Breast epithelium (tissue), 3 donors: Measurements from ENCODE around the gene CSF2RB.

Source experiments
- POLR2A ChIP-seq: fragments of 450-650 bp; IDR thresholded peaks from one replicate; pipeline ENCODE4 v1.6.1; 2016; ENCODE audit warnings: antibody characterized with exemption, mild to moderate bottlenecking, moderate library complexity
- TF ChIP-seq, protein P1 (sequence below), 3 donors: fragments of 450-650 bp; IDR thresholded peaks; one replicate each; pipeline ENCODE4 v1.5.1; 2016 to 2017; ENCODE audit warnings: antibody characterized with exemption in 3 of 3, mild to moderate bottlenecking in 3 of 3, moderate library complexity in 3 of 3

DNA sequence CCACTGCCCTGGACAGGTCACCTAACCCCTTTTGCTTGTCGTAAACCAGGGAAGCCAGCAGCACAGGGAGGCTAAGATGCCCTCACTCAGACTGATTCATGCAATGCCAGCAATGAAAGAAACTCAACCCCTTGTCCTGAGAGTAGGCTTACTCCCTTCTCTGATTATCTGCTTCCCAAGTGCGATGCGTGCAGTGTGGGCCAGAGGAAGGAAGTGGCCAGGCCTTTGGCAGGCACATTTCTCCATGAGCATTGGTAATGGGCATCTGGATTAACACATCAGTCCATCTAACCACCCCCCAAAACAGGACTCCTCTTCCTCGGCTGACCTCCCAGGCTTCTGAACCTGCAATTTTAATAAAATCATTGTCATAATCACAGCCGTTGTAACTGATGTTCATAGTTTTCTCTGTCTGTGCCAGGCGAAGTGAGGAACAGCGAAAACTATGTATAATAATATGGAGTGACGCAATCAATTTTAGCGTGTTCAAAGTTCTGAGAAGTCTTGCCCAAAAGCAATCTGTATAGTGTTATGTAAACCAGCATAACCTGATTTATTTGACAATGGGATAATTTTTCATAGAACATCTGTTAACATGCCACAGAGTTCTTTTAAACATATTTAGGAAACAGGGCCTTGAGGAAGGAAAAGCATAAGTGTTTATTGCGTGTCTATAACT is 71.9 kb downstream of the CSF2RB start:
- no peak for TF ChIP-seq POLR2A
- TF ChIP-seq, protein P1, sequence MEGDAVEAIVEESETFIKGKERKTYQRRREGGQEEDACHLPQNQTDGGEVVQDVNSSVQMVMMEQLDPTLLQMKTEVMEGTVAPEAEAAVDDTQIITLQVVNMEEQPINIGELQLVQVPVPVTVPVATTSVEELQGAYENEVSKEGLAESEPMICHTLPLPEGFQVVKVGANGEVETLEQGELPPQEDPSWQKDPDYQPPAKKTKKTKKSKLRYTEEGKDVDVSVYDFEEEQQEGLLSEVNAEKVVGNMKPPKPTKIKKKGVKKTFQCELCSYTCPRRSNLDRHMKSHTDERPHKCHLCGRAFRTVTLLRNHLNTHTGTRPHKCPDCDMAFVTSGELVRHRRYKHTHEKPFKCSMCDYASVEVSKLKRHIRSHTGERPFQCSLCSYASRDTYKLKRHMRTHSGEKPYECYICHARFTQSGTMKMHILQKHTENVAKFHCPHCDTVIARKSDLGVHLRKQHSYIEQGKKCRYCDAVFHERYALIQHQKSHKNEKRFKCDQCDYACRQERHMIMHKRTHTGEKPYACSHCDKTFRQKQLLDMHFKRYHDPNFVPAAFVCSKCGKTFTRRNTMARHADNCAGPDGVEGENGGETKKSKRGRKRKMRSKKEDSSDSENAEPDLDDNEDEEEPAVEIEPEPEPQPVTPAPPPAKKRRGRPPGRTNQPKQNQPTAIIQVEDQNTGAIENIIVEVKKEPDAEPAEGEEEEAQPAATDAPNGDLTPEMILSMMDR (IDR thresholded peaks at IDR 0.05) = no peak
